Smooth muscle cell (in vitro differentiated cells): ENCODE measurements around the gene ELP2. TPM values are rescaled to one million over a fixed set of nuclear protein-coding genes. Genes with fewer than 3 reads are reported as not detected.
"Not testable (repeated sequence)": the region's sequence is repeated elsewhere in the genome, so short reads cannot be mapped to it uniquely, and the experiment has no call there.

Experiments used
- DNase-seq: peaks from one replicate; lab custom pipeline; 2025; ENCODE audit not compliant: unreplicated experiment; lab: John Stamatoyannopoulos, UW
- H2AFZ ChIP-seq: fragments of 200-600 bp; sonication (generic); 2 replicates; pipeline ENCODE4 v1.6.0; 2016; ENCODE audit warnings: antibody characterized with exemption, low read depth, mild to moderate bottlenecking
- H3F3A ChIP-seq: fragments of 200-600 bp; sonication (generic); 2 replicates; pipeline ENCODE4 v1.6.0; 2017; ENCODE audit warnings: antibody characterized with exemption, low read depth
- H3K27ac ChIP-seq: fragments of 200-600 bp; sonication (generic); 2 replicates; pipeline ENCODE4 v1.5.1; 2016; ENCODE audit warnings: low read depth, mild to moderate bottlenecking
- H3K27me3 ChIP-seq: fragments of 200-600 bp; sonication (generic); 2 replicates; pipeline ENCODE4 v1.6.1; 2016; ENCODE audit warnings: low read depth, mild to moderate bottlenecking
- H3K36me3 ChIP-seq: fragments of 200-600 bp; sonication (generic); 2 replicates; pipeline ENCODE4 v1.5.1; 2016; ENCODE audit warnings: low read depth
- H3K4me1 ChIP-seq: fragments of 200-600 bp; sonication (generic); 2 replicates; pipeline ENCODE4 v1.5.1; 2016; ENCODE audit warnings: low read depth
- H3K4me2 ChIP-seq: fragments of 200-600 bp; sonication (generic); 2 replicates; pipeline ENCODE4 v1.6.0; 2016; ENCODE audit warnings: mild to moderate bottlenecking
- H3K4me3 ChIP-seq: fragments of 200-600 bp; sonication (generic); 2 replicates; pipeline ENCODE4 v1.5.1; 2016; ENCODE audit warnings: mild to moderate bottlenecking
- H3K79me2 ChIP-seq: fragments of 200-600 bp; sonication (generic); 2 replicates; pipeline ENCODE4 v1.6.0; 2016; ENCODE audit warnings: low read depth, mild to moderate bottlenecking
- H3K9ac ChIP-seq: fragments of 200-600 bp; sonication (generic); 2 replicates; pipeline ENCODE4 v1.6.0; 2016; ENCODE audit warnings: low read depth
- H3K9me3 ChIP-seq: fragments of 200-600 bp; sonication (generic); replicated peaks from 2 replicates; pipeline ENCODE4 v1.5.1; 2016; ENCODE audit warnings: low read depth
- H4K20me1 ChIP-seq: fragments of 200-600 bp; sonication (generic); 2 replicates; pipeline ENCODE4 v1.6.0; 2016; ENCODE audit warnings: low read depth
- CTCF ChIP-seq: fragments of 200-600 bp; sonication (generic); IDR thresholded peaks from 2 replicates; pipeline ENCODE4 v1.5.1; 2017; ENCODE audit warnings: borderline replicate concordance, mild to moderate bottlenecking, antibody characterized with exemption; ENCODE audit not compliant: insufficient read depth, poor library complexity, severe bottlenecking
- WGBS: methylation state at CpG from one replicate; pipeline ENCODE4 v1.1.7; 2016; ENCODE audit warnings: low lambda C conversion rate; 5-methylcytosine and 5-hydroxymethylcytosine counted together
- polyA plus RNA-seq: library from polyadenylated mRNA; unstranded; fragments of >200 nt; fragmentation: Nextera tagmentation; extraction: Ambion mirVana; gene quantifications from 2 replicates; pipeline ENCODE4 v1.2.1, GENCODE V29; 2016
- total RNA-seq: library from RNA; depleted of rRNA; stranded (reverse); fragments of >200 nt; gene quantifications from 2 replicates; pipeline ENCODE4 v1.2.3, GENCODE V29; 2014

ELP2 gene
- total and polyA plus RNA-seq, 2 experiments from 2014 or later: 69.3 to 90.1 TPM

- H3K27ac ChIP-seq: no peak overlapping the region
Measured at GRCh38 chr18:36160959-36161371, 31.3 kb downstream of the ELP2 start.

GRCh38 chr18:36162981-36163380 is 33.3 kb downstream of the ELP2 start:
- H3K4me1 ChIP-seq: no peaks in the 10 kb centered on the region
- no peak overlapping the region for H2AFZ ChIP-seq
- peaks cover 8% of the 10 kb centered on the region for H3K79me2 ChIP-seq
- H3K9ac ChIP-seq: no peak overlapping the region
- no peaks in the 10 kb centered on the region for H3F3A ChIP-seq
- 95% methylated on average over 1 of the region's 1 CpG for WGBS
- H3K27ac ChIP-seq: no peak overlapping the region
- TF ChIP-seq CTCF: no peak
- H3K4me2 ChIP-seq: no peak overlapping the region
- no peak for DNase-seq
- H3K36me3 ChIP-seq: peaks cover 27% of the 10 kb centered on the region
- no peaks in the 10 kb centered on the region for H3K27me3 ChIP-seq
- H4K20me1 ChIP-seq: peaks cover 13% of the 10 kb centered on the region
- no peaks in the 10 kb centered on the region for H3K9me3 ChIP-seq
- no peak overlapping the region for H3K4me3 ChIP-seq

More at GRCh38 chr18:36160959-36161371, 31.3 kb downstream of the ELP2 start:
- no peak overlapping the region for H3K4me2 ChIP-seq
- no peaks in the 10 kb centered on the region for H3K27me3 ChIP-seq
- no peak for DNase-seq
- peaks cover 17% of the 10 kb centered on the region for H3F3A ChIP-seq
- peaks cover 3% of the 10 kb centered on the region for H3K4me1 ChIP-seq
- H3K9me3 ChIP-seq: no peaks in the 10 kb centered on the region
- no peak overlapping the region for H3K4me3 ChIP-seq
- H2AFZ ChIP-seq: no peak overlapping the region
- WGBS: 96% methylated on average over 4 of the region's 4 CpGs
- H4K20me1 ChIP-seq: peaks cover 13% of the 10 kb centered on the region
- H3K36me3 ChIP-seq: peaks cover 34% of the 10 kb centered on the region
- H3K79me2 ChIP-seq: peaks cover 5% of the 10 kb centered on the region
- no peak overlapping the region for H3K9ac ChIP-seq
- no peak for TF ChIP-seq CTCF

DNA sequence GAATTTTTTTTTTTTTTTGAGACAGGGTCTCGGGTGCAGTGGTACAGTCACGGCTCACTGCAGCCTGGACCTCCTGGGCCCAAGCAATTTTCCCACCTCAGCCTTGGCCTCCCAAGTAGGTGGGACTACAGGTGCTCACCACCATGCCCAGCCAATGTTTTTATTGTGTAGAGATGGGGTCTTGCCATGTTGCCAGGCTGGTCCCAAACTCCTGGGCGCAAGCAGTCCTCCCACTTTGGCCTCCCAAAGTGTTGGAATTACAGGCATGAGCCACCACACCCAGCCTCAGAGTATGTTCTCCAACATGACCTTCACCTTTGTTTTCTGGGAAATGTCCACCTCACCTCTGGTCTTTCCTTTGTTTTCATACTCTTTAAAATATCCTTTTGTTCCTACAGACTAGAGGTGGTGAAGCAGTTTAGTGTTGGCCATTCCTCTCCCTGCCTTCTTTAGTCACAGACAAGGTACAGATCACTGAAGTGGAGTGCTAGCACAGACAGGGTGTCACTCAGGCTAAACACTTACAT is 38.1 kb downstream of the ELP2 start:
- H3K27me3 ChIP-seq: no peaks in the 10 kb centered on the region
- WGBS: 100% methylated on average over 3 of the region's 3 CpGs
- no peak for DNase-seq
- H3K9me3 ChIP-seq: no peaks in the 10 kb centered on the region
- H3F3A ChIP-seq: no peaks in the 10 kb centered on the region
- H3K27ac ChIP-seq: no peak overlapping the region
- TF ChIP-seq CTCF: no peak
- H2AFZ ChIP-seq: no peak overlapping the region
- H3K4me3 ChIP-seq: no peak overlapping the region
- H4K20me1 ChIP-seq: peaks cover 13% of the 10 kb centered on the region
- H3K9ac ChIP-seq: no peak overlapping the region
- no peaks in the 10 kb centered on the region for H3K4me1 ChIP-seq
- peaks cover 29% of the 10 kb centered on the region for H3K36me3 ChIP-seq
- no peak overlapping the region for H3K4me2 ChIP-seq
- H3K79me2 ChIP-seq: peaks cover 3% of the 10 kb centered on the region

DNA sequence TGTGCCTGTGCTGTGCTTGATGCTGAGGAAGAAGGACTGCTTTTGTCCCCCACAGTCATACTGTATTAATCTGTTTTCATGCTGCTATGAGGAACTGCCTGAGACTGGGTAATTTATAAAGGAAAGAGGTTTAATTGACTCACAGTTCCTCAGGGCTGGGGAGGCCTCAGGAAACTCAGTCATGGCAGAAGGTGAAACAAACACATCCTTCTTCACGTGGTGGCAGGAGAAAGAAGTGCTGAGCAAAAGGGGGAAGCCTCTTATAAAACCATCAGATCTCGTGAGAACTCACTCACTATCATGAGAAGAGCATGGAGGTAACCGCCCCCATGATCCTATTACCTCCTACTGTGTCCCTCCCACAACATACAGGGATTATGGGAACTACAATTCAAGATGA is 38.6 kb downstream of the ELP2 start:
- DNase-seq, H3F3A ChIP-seq, H3K4me3 ChIP-seq, H3K4me2 ChIP-seq, H3K27ac ChIP-seq, H3K9me3 ChIP-seq, H3K9ac ChIP-seq, H3K4me1 ChIP-seq, H2AFZ ChIP-seq, H3K27me3 ChIP-seq, H3K79me2 ChIP-seq: not testable (repeated sequence)
- whole genome bisulfite sequencing: 96% methylated on average over 3 of the region's 3 CpGs
- Histone ChIP-seq H3K36me3 (peaks cover 34% of the 10 kb centered on the region), H4K20me1 (peaks cover 17% of the 10 kb centered on the region)
